Parathyroid adenoma (tissue), 2 donors: ENCODE results near the gene TRAF5.

Source experiments
- H2AFZ ChIP-seq: fragments of 300-600 bp; sonication (generic); one replicate; pipeline ENCODE4 v1.7.0; 2017; ENCODE audit warnings: antibody characterized with exemption, mild to moderate bottlenecking
- H3K27ac ChIP-seq: fragments of 300-600 bp; sonication (generic); one replicate; pipeline ENCODE4 v1.7.0; 2017
- H3K27me3 ChIP-seq: fragments of 300-600 bp; sonication (generic); one replicate; pipeline ENCODE4 v1.7.0; 2017; ENCODE audit warnings: low read length; ENCODE audit not compliant: control insufficient read depth, insufficient read depth
- H3K36me3 ChIP-seq: fragments of 300-600 bp; sonication (generic); one replicate; pipeline ENCODE4 v1.7.0; 2017; ENCODE audit warnings: low read length; ENCODE audit not compliant: control insufficient read depth, insufficient read depth
- H3K4me1 ChIP-seq: fragments of 300-600 bp; sonication (generic); one replicate; pipeline ENCODE4 v1.7.0; 2017; ENCODE audit warnings: control low read depth
- H3K4me2 ChIP-seq: fragments of 300-600 bp; sonication (generic); one replicate; pipeline ENCODE4 v1.7.0; 2017; ENCODE audit warnings: low read length
- H3K4me3 ChIP-seq: fragments of 300-600 bp; sonication (generic); one replicate; pipeline ENCODE4 v1.7.0; 2017; ENCODE audit warnings: low read depth, low read length
- H3K79me2 ChIP-seq: fragments of 300-600 bp; sonication (generic); one replicate; pipeline ENCODE4 v1.7.0; 2017; ENCODE audit warnings: control low read depth
- H3K9ac ChIP-seq: fragments of 300-600 bp; sonication (generic); one replicate; pipeline ENCODE4 v1.7.0; 2017; ENCODE audit warnings: mild to moderate bottlenecking
- H3K9me3 ChIP-seq: fragments of 300-600 bp; sonication (generic); one replicate; pipeline ENCODE4 v1.7.0; 2017; ENCODE audit warnings: low read length; ENCODE audit not compliant: control insufficient read depth
- TF ChIP-seq, protein P1 (sequence below): fragments of 300-600 bp; sonication (generic); IDR thresholded peaks from one replicate; pipeline ENCODE4 v1.7.0; 2017; ENCODE audit warnings: antibody characterized with exemption, mild to moderate bottlenecking
- donor health status: primary hyperparathyroidism.

TRAF5 gene

DNA sequence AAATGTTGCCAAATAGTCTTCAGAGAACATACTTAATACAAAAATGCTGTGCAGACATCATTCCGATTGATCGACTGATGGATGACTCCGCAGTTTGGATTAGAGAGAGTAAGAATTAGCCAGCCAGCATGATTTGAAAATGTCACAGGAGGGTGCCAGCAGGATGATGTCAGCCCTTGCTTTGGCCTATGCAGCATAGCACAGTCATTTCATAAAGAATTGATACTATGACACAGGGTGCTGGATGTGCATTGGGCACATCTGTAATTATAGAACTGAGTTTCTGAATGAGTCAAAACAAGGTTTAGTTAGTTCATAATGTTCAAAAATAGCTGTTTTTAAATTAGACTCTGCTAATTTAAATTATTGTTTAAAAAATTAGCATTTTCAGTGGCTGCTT is 21.6 kb upstream of the TRAF5 start:
- Histone ChIP-seq H3K27ac (no peak overlapping the region), H3K4me2 (no peak overlapping the region), H3K27me3 (no peaks in the 10 kb centered on the region), H3K79me2 (no peaks in the 10 kb centered on the region), H3K36me3 (no peaks in the 10 kb centered on the region), H3K9me3 (no peaks in the 10 kb centered on the region), H3K4me1 (no peaks in the 10 kb centered on the region), H3K4me3 (no peak overlapping the region), H2AFZ (no peak overlapping the region), H3K9ac (no peak overlapping the region)
- TF ChIP-seq, protein P1, sequence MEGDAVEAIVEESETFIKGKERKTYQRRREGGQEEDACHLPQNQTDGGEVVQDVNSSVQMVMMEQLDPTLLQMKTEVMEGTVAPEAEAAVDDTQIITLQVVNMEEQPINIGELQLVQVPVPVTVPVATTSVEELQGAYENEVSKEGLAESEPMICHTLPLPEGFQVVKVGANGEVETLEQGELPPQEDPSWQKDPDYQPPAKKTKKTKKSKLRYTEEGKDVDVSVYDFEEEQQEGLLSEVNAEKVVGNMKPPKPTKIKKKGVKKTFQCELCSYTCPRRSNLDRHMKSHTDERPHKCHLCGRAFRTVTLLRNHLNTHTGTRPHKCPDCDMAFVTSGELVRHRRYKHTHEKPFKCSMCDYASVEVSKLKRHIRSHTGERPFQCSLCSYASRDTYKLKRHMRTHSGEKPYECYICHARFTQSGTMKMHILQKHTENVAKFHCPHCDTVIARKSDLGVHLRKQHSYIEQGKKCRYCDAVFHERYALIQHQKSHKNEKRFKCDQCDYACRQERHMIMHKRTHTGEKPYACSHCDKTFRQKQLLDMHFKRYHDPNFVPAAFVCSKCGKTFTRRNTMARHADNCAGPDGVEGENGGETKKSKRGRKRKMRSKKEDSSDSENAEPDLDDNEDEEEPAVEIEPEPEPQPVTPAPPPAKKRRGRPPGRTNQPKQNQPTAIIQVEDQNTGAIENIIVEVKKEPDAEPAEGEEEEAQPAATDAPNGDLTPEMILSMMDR = no peak

GRCh38 chr1:211309617-211310016 is 17.0 kb upstream of the TRAF5 start:
- no peaks in the 10 kb centered on the region for H3K4me1 ChIP-seq
- no peak overlapping the region for H3K27ac ChIP-seq
- TF ChIP-seq, protein P1 = no peak
- H3K4me3 ChIP-seq = no peak overlapping the region
- H3K9ac ChIP-seq = no peak overlapping the region
- no peak overlapping the region for H3K4me2 ChIP-seq
- H3K27me3 ChIP-seq = no peaks in the 10 kb centered on the region
- H3K79me2 ChIP-seq = no peaks in the 10 kb centered on the region
- H3K36me3 ChIP-seq = no peaks in the 10 kb centered on the region
- no peaks in the 10 kb centered on the region for H3K9me3 ChIP-seq
- H2AFZ ChIP-seq = no peak overlapping the region

- Histone ChIP-seq H2AFZ (no peak overlapping the region), H3K79me2 (no peaks in the 10 kb centered on the region), H3K27me3 (no peaks in the 10 kb centered on the region), H3K4me2 (no peak overlapping the region), H3K36me3 (no peaks in the 10 kb centered on the region), H3K4me3 (no peak overlapping the region), H3K9me3 (no peaks in the 10 kb centered on the region), H3K4me1 (no peaks in the 10 kb centered on the region), H3K9ac (no peak overlapping the region), H3K27ac (no peak overlapping the region)
- TF ChIP-seq, protein P1 = no peak
These were observed 13.2 kb upstream of the TRAF5 start for GRCh38 chr1:211313392-211313791.

DNA sequence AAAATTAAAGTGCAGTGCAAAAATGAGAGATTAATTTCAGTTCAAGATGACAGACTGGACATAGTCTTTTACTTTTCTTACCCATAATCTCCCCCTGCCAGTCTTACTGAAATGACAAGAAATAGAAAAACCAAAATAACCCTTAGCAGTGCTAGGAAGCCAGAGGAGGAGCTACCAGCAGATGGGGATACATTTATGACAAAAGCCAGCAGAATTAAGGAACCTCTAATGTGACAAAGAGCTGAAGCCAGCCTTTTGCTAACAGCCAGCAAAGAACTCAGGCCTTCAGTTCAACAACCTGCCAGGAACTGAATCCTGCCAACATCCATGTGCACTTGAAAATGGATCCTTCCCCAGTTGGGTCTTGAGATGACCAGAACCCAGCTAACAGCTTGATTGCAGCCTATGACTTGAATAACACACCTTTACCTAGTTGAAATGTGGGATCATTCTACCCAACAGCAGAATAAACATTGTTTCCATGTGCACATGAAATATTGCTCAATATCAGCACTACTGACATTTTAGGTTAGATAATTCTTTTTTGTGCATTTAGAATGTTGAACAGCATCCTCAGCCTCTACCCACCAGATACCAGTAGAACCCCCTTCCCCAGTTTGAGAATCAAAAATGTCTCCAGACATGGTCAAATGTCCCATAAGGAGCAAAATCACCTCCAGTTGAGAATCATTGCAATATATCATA is 7.9 kb upstream of the TRAF5 start:
- H3K36me3 ChIP-seq = no peaks in the 10 kb centered on the region
- no peak overlapping the region for H2AFZ ChIP-seq
- H3K9me3 ChIP-seq = no peaks in the 10 kb centered on the region
- no peaks in the 10 kb centered on the region for H3K79me2 ChIP-seq
- no peaks in the 10 kb centered on the region for H3K4me1 ChIP-seq
- H3K4me3 ChIP-seq = no peak overlapping the region
- no peak overlapping the region for H3K9ac ChIP-seq
- H3K27me3 ChIP-seq = no peaks in the 10 kb centered on the region
- TF ChIP-seq, protein P1 = no peak
- no peak overlapping the region for H3K4me2 ChIP-seq
- H3K27ac ChIP-seq = no peak overlapping the region

DNA sequence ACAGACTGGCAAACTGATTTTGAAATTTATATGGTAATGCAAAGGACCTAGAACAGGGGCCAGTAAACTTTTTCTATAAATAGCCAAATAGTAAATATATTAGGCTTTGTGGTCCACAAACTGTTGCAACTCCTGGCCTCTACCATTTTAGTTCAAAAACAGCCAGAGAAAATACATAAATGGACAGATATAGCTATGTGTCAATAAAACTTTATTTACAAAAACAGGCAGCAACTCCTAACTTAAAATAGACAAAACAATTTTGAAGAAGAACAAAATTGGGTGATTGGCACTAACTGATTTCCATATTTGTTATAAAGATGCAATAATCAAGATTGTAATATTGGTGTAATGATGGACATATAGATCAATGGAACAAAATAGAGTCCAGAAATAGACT is 6.7 kb upstream of the TRAF5 start:
- Histone ChIP-seq H3K9me3 (no peaks in the 10 kb centered on the region), H3K27me3 (no peaks in the 10 kb centered on the region), H2AFZ (no peak overlapping the region), H3K4me3 (no peak overlapping the region), H3K79me2 (no peaks in the 10 kb centered on the region), H3K4me2 (no peak overlapping the region), H3K36me3 (no peaks in the 10 kb centered on the region), H3K4me1 (no peaks in the 10 kb centered on the region), H3K9ac (no peak overlapping the region), H3K27ac (no peak overlapping the region)
- TF ChIP-seq, protein P1 = no peak
